Cardiac fibroblast (primary cell): Measurements from ENCODE around the gene NCKAP5.
A peak's percentile ranks its signal among the peaks of the same experiment; 100 is the strongest.

Experiments used
- DNase-seq, 2 donors: peaks; one replicate each; pipeline versions ENCODE4 v3.0.0 to v3.0.0-alpha.2; 2010; ENCODE audit warnings: low read depth in 2 of 2
- H3K4me3 ChIP-seq, 2 donors: replicated peaks in 1 of 2; 1 replicate in 1 of 2; 2 replicates in 1 of 2; pipeline ENCODE4 v1.5.1; 2011; ENCODE audit warnings: low read depth in 2 of 2, low read length in 2 of 2, mild to moderate bottlenecking in 2 of 2, moderate library complexity in 1 of 2
- TF ChIP-seq, protein P1 (sequence below): IDR thresholded peaks from one replicate; pipeline ENCODE4 v1.5.1; 2011; ENCODE audit warnings: low read depth, mild to moderate bottlenecking, low read length, inconsistent platforms

The NCKAP5 gene

DNA sequence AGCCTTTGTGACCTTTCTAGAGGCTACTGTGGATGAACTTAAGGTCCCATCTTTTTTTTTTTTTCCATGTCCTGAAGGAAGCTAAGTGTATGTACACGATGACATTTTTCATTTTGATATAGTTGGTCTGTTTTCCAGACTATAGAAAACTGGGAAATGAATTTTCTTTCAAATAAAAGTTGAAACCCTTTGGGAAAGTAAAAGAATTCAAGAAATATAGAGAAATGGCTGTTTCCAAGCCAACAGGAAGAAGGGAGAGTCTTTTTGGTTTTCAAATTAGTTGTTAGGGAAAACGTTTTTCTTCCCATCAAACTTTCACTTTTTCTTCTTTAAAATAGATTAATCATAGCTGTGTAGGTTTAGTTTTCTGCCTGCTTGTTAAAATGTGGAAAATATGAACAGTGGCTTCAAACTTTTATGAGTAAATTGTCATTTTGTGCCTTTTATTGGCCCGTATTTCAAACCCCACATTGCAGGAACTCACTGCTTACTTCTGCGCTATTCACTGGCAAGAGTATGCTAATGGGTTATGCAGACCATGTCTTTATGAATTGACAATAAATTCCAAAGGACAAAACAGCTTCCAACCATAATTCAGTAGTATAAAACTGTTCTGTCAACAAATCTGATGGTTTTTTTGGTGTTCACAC lies 870.6 kb downstream of the NCKAP5 start:
- H3K4me3 ChIP-seq: no peak overlapping the region
- no peak for DNase-seq
- TF ChIP-seq, protein P1, sequence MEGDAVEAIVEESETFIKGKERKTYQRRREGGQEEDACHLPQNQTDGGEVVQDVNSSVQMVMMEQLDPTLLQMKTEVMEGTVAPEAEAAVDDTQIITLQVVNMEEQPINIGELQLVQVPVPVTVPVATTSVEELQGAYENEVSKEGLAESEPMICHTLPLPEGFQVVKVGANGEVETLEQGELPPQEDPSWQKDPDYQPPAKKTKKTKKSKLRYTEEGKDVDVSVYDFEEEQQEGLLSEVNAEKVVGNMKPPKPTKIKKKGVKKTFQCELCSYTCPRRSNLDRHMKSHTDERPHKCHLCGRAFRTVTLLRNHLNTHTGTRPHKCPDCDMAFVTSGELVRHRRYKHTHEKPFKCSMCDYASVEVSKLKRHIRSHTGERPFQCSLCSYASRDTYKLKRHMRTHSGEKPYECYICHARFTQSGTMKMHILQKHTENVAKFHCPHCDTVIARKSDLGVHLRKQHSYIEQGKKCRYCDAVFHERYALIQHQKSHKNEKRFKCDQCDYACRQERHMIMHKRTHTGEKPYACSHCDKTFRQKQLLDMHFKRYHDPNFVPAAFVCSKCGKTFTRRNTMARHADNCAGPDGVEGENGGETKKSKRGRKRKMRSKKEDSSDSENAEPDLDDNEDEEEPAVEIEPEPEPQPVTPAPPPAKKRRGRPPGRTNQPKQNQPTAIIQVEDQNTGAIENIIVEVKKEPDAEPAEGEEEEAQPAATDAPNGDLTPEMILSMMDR: no peak

DNA sequence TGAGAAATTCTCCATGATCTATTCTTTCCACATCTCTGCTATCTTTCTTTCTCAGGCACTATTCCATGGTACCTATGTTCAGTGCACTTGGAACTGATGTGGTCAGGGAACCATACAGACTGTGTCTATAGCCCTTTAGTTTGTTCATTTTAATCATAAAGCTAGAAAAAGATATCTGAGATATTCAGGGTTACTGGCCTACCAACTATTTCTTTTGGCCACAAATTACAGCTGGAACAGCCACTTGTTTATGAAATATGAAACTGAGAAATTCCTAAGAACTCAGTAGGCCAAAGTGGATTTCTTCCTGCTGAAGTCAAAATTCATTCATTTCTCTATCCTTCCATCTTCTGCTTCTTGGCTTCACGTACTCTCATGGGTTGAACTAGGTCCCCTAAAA lies 875.4 kb downstream of the NCKAP5 start:
- no peak overlapping the region for H3K4me3 ChIP-seq
- TF ChIP-seq, protein P1: no peak
- no peak for DNase-seq

DNA sequence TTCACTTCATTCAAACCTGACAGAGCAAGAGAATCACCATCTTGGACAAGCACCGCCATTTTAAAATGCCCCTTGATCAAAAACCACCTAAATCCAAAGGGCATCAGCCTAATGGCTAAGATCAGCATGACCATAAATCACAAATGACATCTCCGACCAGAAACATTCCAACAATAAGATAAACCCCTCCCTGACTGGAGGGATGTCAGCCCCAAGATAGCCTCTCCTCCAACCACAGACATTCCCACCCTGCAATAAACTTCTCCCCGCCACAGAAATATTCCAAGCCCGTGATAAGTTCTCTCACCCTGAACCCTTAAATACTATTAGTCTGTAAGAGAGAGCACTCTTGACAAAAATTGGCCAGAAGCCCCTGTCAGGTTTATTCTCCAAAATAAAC lies 876.7 kb downstream of the NCKAP5 start:
- H3K4me3 ChIP-seq: no peak overlapping the region
- TF ChIP-seq, protein P1: no peak
- no peak for DNase-seq

DNA sequence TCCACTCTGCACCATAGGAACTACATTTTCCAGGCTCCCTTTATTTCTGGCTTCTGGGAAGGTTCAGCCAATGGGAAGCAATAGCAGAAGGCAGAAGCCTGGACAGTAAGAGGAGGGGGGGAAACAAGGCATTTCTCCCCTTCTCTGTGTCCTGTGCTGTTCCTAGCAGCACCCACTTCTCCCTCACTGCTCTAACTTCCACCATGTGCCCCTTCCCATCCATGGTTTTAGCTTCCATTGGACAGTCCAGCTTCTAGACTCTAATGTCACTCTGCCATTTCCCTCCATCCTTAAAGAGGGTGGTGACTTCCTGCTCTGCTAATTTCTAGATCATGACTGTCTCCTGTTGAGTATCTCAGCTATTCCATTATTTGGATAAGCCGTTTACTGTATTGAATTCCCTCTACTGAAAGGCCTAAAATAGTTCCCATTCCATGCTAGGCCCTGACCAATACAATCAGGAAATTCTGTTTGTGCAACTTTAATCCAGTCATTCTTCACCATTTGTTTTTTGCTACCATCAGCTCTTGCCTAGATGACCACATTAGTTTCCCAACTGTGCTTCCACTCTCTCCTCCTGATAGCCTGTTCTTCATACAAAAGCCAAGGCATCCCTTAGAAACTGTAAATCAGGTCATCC lies 877.5 kb downstream of the NCKAP5 start:
- H3K4me3 ChIP-seq: no peak overlapping the region
- DNase-seq: no peak
- TF ChIP-seq, protein P1: no peak

DNA sequence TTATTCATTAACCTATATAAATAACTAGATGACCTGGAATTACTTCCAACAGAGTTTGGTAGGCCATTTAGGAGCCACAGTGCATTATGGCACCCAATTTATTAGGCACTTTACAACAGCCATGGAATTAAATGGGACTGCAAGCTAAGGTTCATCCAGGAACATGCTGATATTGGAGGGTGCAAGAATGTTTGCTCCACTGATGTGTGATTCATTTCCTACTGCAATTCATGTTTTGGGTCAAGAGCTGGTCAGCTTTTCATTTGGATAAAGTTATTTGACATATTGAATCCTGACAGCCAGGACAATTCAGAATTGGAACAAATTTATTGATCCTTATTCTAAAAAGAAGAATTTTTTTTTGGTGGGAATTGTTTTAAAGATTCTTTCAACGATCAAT lies 886.5 kb downstream of the NCKAP5 start:
- TF ChIP-seq, protein P1: no peak
- DNase-seq: peak in 1 of 2 donors; percentile 33
- no peak overlapping the region for H3K4me3 ChIP-seq

DNA sequence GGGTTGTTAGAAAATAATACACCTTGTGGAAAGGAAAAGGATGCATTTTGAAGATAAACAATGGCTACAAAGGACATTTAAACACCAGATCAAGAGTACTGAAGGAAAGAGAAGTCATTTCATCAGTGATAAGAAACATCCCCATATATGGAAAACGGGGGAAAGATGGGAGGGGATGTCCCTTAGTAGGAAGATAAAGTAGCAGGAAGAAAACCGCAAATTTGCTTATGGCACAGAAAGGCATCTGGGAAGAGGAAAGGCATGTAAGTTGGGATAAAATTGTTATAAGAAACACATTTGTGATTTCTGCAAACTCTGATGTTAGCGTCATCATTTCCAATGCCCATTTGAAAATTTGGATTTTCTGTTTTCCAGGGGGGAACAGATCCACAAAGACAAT lies 887.7 kb downstream of the NCKAP5 start:
- no peak overlapping the region for H3K4me3 ChIP-seq
- TF ChIP-seq, protein P1: no peak
- no peak for DNase-seq
